Muscle of arm (tissue), 12 donors: Measurements from ENCODE around the gene SCUBE2. TPM values are rescaled to one million over a fixed set of nuclear protein-coding genes. Genes with fewer than 3 reads are reported as not detected.
A peak's percentile ranks its signal among the peaks of the same experiment; 100 is the strongest.

Experiments
- DNase-seq: peaks from one replicate; pipeline ENCODE4 v3.0.0-alpha.2; 2013
- polyA plus RNA-seq, 12 donors: library from polyadenylated mRNA; unstranded; fragments of 120-200 nt; gene quantifications; one replicate each; pipeline ENCODE4 v1.2.1, GENCODE V29; 2013; ENCODE audit not compliant: insufficient read length in 12 of 12

The SCUBE2 gene
- polyA plus RNA-seq, 12 donors, result 24.0 to 46.9 (median 32.6) TPM; not detected in 1

- no peak for DNase-seq
Observed at GRCh38 chr11:9076046-9076445, 15.4 kb downstream of the SCUBE2 start.

GRCh38 chr11:9075556-9075955 lies 15.8 kb downstream of the SCUBE2 start:
- DNase-seq, result no peak

GRCh38 chr11:9074338-9075029 lies 16.9 kb downstream of the SCUBE2 start:
- DNase-seq, result no peak

GRCh38 chr11:9073466-9074225 lies 17.8 kb downstream of the SCUBE2 start:
- DNase-seq, result no peak

- DNase-seq, result no peak
Observed at GRCh38 chr11:9072626-9073176, 18.7 kb downstream of the SCUBE2 start.

- DNase-seq, result no peak
Observed at GRCh38 chr11:9071692-9072091, 19.7 kb downstream of the SCUBE2 start.

GRCh38 chr11:9070749-9071491 lies 20.5 kb downstream of the SCUBE2 start:
- DNase-seq, result no peak

- DNase-seq, result no peak
Observed at GRCh38 chr11:9069862-9070470, 21.4 kb downstream of the SCUBE2 start.

GRCh38 chr11:9069256-9069655 lies 22.1 kb downstream of the SCUBE2 start:
- no peak for DNase-seq

- DNase-seq, result no peak
Observed at GRCh38 chr11:9066433-9066925, 24.9 kb downstream of the SCUBE2 start.

GRCh38 chr11:9065607-9066432 lies 25.6 kb downstream of the SCUBE2 start:
- no peak for DNase-seq

GRCh38 chr11:9061807-9062206 lies 29.6 kb downstream of the SCUBE2 start:
- DNase-seq, result no peak

GRCh38 chr11:9060700-9061111 lies 30.7 kb downstream of the SCUBE2 start:
- no peak for DNase-seq

- no peak for DNase-seq
Observed at GRCh38 chr11:9059406-9059805, 32.0 kb downstream of the SCUBE2 start.

- no peak for DNase-seq
Observed at GRCh38 chr11:9057888-9058287, 33.5 kb downstream of the SCUBE2 start.

- DNase-seq, result peak; percentile 82
Observed at GRCh38 chr11:9057007-9057406, 34.4 kb downstream of the SCUBE2 start.

GRCh38 chr11:9056467-9056866 lies 34.9 kb downstream of the SCUBE2 start:
- no peak for DNase-seq

- DNase-seq, result no peak
Observed at GRCh38 chr11:9053316-9054035, 37.9 kb downstream of the SCUBE2 start.

- DNase-seq, result no peak
Observed at GRCh38 chr11:9052316-9052715, 39.1 kb downstream of the SCUBE2 start.

GRCh38 chr11:9049959-9050358 lies 41.4 kb downstream of the SCUBE2 start:
- peak; percentile 35 for DNase-seq
